ENCODE data around the gene CEP112.
"Not testable (repeated sequence)": the region's sequence is repeated elsewhere in the genome, so short reads cannot be mapped to it uniquely, and the experiment has no call there.

The CEP112 gene

GRCh38 chr17:65743308-65743655 is 448.7 kb downstream of the CEP112 start:
- TF ChIP-seq ZNF274 (IDR thresholded peaks at IDR 0.05; ENCODE audit: low read depth, low read length): no peak
- no peak overlapping the region for H3K4me3 ChIP-seq (ENCODE audit: low read length)

GRCh38 chr17:65742403-65743307 is 449.3 kb downstream of the CEP112 start:
- no peak overlapping the region for H3K4me3 ChIP-seq (ENCODE audit: low read length)
- TF ChIP-seq ZNF274 (IDR thresholded peaks at IDR 0.05; ENCODE audit: low read depth, low read length): no peak

- H3K4me3 ChIP-seq (ENCODE audit: low read length): no peak overlapping the region
- no peak for TF ChIP-seq ZNF274 (IDR thresholded peaks at IDR 0.05; ENCODE audit: low read depth, low read length)
These were observed 450.2 kb downstream of the CEP112 start for GRCh38 chr17:65741710-65742109.

GRCh38 chr17:65739034-65739433 is 452.9 kb downstream of the CEP112 start:
- TF ChIP-seq ZNF274 (IDR thresholded peaks at IDR 0.05; ENCODE audit: low read depth, low read length): no peak
- H3K4me3 ChIP-seq (ENCODE audit: low read length): no peak overlapping the region

GRCh38 chr17:65737451-65737850 is 454.5 kb downstream of the CEP112 start:
- no peak for TF ChIP-seq ZNF274 (IDR thresholded peaks at IDR 0.05; ENCODE audit: low read depth, low read length)
- no peak overlapping the region for H3K4me3 ChIP-seq (ENCODE audit: low read length)

GRCh38 chr17:65733314-65733713 is 458.6 kb downstream of the CEP112 start:
- H3K4me3 ChIP-seq (ENCODE audit: low read length): no peak overlapping the region
- no peak for TF ChIP-seq ZNF274 (IDR thresholded peaks at IDR 0.05; ENCODE audit: low read depth, low read length)

GRCh38 chr17:65732667-65733066 is 459.3 kb downstream of the CEP112 start:
- not testable (repeated sequence) for H3K4me3 ChIP-seq (ENCODE audit: low read length)

DNA sequence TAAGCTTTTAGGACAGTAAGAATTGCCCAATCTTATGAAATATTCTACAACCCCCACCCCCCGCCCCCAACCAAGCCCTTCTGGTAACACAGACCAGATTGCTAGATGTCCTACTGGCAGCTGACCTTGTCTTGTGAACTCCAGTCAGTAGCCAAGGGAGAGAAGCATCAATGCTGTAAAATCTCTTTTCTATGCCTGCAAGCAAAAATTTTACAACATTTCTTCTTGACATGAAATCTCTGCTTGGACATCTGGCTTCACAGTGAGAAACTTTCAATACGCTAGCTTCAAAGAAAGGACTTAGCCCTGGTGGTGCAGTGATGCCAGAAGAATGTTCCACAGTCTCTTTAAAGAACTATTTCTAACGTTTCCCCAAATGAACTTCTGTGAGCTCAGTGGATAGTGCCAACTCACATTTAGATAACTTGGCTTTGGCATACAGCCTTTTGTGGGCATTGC is 461.2 kb downstream of the CEP112 start:
- TF ChIP-seq ZNF274 (IDR thresholded peaks at IDR 0.05; ENCODE audit: low read depth, low read length): no peak
- H3K4me3 ChIP-seq (ENCODE audit: low read length): no peak overlapping the region

DNA sequence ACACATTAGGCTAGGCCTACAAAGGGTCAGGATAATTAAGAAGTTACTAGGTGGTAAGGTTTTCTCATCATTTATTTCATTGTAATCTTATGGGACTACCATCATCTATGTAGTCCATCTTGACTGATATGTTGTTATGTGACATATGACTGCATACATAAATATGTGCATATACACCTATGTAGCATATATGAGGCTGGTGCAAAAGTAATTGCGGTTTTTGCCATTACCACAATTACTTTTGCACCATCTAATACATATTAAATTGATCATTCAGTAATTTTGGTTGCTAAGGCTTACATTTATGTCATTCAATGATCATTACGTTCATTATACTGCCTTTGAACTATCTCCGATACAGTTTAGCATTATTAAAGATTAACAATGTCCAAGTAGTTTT is 462.7 kb downstream of the CEP112 start:
- TF ChIP-seq ZNF274 (IDR thresholded peaks at IDR 0.05; ENCODE audit: low read depth, low read length): no peak
- H3K4me3 ChIP-seq (ENCODE audit: low read length): no peak overlapping the region

DNA sequence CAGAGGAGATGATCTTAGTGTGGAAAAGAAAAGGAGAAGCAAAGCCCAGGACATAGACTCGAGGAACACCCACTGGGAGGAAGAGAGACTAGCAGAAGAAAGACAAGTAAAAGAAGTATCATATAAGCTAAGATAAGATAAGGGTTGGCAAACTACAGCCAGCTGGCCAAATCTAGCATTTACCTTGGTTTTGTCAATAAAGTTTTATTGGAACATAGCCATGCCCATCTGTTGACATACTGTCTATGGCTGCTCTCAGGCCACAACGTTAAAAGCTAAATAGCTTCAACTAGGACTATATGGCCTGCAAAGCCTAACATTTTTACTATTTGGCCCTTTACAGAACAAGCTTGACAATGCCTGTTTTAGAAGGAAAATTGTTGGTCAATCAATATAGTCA is 464.1 kb downstream of the CEP112 start:
- no peak for TF ChIP-seq ZNF274 (IDR thresholded peaks at IDR 0.05; ENCODE audit: low read depth, low read length)
- no peak overlapping the region for H3K4me3 ChIP-seq (ENCODE audit: low read length)

GRCh38 chr17:65727246-65727645 is 464.7 kb downstream of the CEP112 start:
- no peak for TF ChIP-seq ZNF274 (IDR thresholded peaks at IDR 0.05; ENCODE audit: low read depth, low read length)

GRCh38 chr17:65723431-65724151 is 468.3 kb downstream of the CEP112 start:
- H3K4me3 ChIP-seq (ENCODE audit: low read length): no peak overlapping the region
- TF ChIP-seq ZNF274 (IDR thresholded peaks at IDR 0.05; ENCODE audit: low read depth, low read length): no peak

More at GRCh38 chr17:65727246-65727645, 464.7 kb downstream of the CEP112 start:
- no peak overlapping the region for H3K4me3 ChIP-seq (ENCODE audit: low read length)

DNA sequence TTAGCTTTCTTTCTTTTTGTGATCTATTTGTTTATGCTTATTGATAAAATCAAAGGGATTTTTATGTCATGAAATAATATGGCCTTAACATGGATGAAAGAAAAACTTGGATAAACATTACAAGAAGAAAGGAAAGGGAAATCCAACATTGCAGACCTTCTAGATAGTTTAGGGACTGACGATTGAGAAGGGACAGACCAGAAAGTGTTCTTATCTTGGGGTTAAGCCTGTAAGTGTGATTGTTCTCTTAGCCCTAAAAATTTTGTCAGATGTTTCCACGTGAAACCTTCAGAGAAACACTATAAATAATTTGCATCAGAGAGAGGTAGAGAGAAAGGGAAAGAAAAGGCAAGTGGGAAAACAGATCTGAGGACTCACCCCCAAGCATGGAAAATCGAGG is 473.3 kb downstream of the CEP112 start:
- TF ChIP-seq ZNF274 (IDR thresholded peaks at IDR 0.05; ENCODE audit: low read depth, low read length): no peak
- H3K4me3 ChIP-seq (ENCODE audit: low read length): no peak overlapping the region

GRCh38 chr17:65712383-65713267 is 479.3 kb downstream of the CEP112 start:
- no peak for TF ChIP-seq ZNF274 (IDR thresholded peaks at IDR 0.05; ENCODE audit: low read depth, low read length)
- no peak overlapping the region for H3K4me3 ChIP-seq (ENCODE audit: low read length)
